SIG-M5 (cell line): ENCODE measurements around the gene ABCF3.
"Not testable (repeated sequence)": the region's sequence is repeated elsewhere in the genome, so short reads cannot be mapped to it uniquely, and the experiment has no call there.

Source experiments
- DNase-seq: peaks from one replicate; lab custom pipeline; 2025; lab: John Stamatoyannopoulos, UW

ABCF3 gene, protein sequence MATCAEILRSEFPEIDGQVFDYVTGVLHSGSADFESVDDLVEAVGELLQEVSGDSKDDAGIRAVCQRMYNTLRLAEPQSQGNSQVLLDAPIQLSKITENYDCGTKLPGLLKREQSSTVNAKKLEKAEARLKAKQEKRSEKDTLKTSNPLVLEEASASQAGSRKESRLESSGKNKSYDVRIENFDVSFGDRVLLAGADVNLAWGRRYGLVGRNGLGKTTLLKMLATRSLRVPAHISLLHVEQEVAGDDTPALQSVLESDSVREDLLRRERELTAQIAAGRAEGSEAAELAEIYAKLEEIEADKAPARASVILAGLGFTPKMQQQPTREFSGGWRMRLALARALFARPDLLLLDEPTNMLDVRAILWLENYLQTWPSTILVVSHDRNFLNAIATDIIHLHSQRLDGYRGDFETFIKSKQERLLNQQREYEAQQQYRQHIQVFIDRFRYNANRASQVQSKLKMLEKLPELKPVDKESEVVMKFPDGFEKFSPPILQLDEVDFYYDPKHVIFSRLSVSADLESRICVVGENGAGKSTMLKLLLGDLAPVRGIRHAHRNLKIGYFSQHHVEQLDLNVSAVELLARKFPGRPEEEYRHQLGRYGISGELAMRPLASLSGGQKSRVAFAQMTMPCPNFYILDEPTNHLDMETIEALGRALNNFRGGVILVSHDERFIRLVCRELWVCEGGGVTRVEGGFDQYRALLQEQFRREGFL

DNA sequence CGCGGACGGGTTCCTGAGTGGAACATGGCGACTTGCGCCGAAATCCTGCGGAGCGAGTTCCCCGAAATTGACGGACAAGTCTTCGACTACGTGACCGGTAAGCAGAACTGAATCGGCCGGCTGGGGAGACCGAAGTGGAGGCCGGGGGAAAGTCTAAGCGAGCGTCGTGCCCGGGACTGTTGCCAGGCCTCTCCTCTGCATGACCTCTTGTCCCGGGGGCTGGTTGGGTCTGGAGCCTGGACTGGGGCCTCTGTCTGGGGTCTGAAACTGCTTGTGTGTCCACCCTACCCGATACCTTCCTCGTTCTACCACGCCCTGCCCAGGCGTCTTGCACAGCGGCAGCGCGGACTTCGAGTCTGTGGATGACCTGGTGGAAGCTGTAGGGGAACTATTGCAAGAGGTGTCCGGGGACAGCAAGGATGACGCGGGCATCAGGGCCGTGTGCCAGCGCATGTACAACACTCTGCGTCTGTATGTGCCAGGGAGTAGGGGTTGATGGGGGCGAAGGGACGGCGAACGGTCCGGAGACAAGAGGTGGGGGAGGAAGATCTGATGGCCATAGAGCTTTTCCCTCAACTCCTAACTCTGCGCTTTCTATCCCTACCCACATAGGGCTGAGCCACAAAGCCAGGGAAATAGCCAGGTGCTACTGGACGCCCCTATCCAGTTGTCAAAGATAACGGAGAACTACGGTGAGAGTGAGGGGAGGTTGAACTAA lies at the start of gene ABCF3:
ABCF3 (plus strand) TSS at position 16 of the 718 bp plus-strand sequence; CDS start at position 25, 9 bp downstream.
- no peak for DNase-seq

DNA sequence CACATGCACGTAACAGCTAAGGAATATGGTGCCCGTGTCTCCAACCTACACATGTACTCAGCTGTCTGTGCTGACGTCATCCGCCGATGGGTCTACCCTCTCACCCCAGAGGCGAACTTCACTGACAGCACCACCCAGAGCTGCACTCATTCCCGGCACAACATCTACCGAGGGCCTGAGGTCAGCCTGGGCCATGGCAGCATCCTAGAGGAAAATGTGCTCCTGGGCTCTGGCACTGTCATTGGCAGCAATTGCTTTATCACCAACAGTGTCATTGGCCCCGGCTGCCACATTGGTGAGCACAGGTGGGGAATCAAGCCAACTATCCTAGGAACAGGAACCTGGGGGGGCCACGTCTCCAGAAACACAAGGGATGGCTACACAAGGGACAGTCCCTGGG lies 45.6 kb upstream of the ABCF3 start:
- DNase-seq: no peak

DNA sequence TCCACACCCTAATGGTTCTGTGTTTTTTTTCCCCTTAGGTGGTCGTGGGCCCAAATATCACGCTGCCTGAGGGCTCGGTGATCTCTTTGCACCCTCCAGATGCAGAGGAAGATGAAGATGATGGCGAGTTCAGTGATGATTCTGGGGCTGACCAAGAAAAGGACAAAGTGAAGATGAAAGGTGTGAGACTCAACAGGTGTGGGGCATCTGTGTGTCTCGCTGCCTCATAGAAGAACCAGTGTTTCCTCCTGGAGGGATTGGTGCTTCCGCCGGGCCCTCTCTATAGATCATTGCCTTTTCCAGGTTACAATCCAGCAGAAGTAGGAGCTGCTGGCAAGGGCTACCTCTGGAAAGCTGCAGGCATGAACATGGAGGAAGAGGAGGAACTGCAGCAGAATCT lies 43.8 kb upstream of the ABCF3 start:
- DNase-seq: no peak

DNA sequence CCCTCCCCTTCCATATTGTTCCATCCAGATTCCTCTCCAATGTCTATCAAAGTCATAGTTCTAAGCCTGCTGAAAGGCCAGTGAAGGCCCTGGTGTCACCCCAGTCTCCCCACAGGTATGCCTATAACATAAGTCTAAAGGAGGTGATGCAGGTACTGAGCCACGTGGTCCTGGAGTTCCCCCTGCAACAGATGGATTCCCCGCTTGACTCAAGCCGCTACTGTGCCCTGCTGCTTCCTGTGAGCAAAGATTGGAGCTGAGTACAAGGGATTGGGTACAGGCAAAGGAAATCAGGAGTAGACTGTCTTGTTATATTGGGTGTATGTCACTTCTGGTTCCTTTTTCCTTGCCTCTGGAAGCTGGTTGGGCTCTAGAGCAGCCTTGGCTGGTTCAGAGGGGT lies 42.7 kb upstream of the ABCF3 start:
- no peak for DNase-seq

- DNase-seq: no peak
Measured at GRCh38 chr3:184144505-184144904, 41.5 kb upstream of the ABCF3 start.

DNA sequence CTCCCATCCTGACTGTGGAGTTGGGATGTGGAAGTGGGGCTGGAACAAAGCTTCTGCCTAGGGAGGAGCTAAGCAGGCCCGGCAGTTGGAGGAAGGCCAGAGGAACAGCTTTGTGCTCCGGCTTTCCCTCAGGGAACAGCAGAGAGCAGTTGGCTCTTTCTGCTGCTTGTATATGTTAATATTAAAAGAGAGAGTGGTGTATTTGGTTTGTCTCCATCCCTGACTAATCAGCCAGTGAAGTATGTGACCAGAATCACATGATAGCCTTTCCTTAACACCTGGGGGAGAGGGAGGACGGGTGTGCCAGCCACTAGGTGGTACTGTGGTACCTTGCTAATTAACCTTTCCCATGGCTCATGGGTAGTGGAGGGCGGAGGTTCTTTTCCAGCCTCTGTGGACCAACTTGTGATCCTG lies 40.9 kb upstream of the ABCF3 start:
- no peak for DNase-seq

GRCh38 chr3:184145751-184146270 lies 40.2 kb upstream of the ABCF3 start:
- DNase-seq: no peak

GRCh38 chr3:184148076-184148475 lies 37.9 kb upstream of the ABCF3 start:
- no peak for DNase-seq

- DNase-seq: no peak
Measured at GRCh38 chr3:184149123-184149522, 36.9 kb upstream of the ABCF3 start.

- not testable (repeated sequence) for DNase-seq
Measured at GRCh38 chr3:184149770-184150169, 36.2 kb upstream of the ABCF3 start.

DNA sequence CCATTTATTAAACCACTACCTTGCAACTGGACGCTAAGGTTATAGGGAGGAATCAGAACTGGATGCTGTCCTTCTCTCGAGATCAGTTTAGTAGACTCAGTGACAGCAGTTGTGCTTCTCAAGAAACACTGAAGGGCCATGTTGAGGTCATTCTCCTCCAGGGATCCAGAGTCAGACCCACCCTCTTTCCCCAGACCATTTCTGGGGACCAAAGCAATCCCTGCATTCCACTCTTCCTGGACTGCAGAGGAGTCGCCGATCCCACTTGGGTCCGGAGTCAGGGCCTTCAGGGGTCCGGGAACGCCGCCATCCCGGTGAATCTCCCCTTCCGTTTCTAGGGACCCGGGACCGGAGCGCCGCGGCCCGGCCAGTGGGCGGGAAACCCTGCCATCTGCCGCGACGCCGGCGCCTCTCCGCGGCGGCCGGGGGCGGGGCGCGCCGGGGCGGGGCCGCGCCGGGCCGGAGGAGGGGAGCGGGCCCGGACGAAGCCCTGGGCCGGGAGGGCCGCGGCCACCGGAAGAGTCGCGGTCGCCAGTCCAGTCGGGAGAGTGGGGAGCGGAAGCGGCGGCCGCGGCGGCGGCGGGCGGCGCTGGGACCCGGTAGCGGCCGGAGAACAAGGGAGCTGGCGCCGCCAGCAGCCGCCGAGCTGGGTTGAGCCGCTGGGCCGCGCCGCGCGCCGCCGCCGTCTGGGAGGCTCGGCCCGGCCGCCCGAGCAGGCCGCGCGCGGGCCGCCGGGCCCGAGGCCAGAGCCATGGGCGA lies 30.9 kb upstream of the ABCF3 start, which contains the start of gene DVL3:
DVL3 (plus strand) TSS at position 493 of the 759 bp plus-strand sequence; CDS start at position 752, 259 bp downstream.
- DNase-seq: no peak

DNA sequence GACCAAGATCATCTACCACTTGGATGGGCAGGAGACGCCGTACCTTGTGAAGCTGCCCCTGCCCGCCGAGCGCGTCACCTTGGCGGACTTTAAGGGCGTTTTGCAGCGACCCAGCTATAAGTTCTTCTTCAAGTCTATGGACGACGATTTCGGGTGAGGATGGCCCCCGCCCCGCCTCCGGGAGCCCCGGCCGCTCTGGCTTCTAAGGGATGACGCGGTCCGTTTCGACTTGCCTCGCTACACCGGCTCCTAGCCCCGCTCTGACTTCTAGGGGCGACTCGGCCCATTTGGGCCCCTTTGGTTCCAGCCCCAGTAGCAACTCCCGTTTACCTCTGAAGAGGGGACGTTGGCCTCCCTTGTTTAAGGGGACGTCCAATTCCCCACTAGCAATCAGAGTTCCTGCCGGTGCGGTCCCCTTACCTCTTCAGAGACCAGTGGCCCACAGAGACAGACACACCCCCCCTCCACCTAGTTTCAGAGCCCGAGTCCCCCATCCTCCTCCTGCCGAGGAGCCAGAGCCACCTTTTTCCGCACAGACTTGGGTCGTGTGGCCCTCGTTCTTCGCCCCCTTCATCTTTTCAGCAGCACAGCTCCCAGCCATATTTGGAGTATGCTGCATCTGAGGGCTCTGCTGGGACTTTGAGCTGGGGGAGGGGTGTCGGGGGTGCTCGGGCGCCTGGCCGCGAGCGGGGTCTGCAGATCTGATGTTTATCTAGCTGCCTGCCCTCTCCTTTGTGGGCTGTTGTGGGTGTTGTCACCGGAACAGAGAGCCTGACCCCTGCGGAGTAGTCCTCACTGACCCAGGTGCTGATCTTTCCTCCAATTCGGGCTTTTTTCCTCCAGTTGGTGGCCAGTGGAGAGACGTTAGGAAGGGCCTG lies 30.1 kb upstream of the ABCF3 start:
- DNase-seq: no peak

DNA sequence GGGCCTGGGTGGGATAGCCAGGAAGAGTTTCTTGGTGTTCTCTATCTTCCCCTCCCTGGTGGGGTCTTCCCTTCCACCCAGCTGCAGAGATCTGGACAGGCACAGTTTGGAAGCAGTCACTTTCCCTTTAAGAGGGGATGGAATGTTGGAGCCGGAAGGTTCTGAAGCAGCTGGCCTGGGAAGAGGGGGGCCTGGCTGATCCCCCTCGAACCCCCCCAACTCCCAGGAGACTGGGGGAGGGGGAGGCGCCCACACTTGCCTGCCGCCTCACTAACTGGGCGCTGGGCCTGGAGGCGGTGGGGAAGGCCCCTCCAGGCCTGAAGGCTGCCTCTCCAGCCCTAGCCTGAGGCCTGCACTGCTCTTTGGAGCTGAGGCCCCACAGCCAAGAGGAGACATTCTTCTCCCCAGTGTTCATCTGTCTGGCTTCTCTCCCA lies 29.5 kb upstream of the ABCF3 start:
- DNase-seq: no peak

DNA sequence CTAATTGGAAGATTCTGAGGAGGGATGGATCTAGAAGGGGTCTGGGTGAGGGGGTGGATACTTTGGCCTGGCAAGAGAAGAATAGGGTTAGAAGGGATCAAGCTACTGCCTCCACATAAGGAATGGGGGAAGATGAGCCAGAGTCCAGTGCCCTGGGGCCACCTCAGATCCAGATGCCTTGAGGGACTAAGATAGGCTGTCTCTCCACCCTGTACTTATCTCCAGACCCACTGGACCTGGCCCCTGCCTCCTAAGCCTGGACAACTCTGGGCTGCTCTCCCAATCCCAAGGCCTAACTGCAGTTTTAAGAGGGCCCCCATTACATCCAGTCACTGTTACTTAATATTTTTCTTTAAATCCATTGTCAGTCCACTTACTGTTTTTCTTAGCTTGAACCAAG lies 28.8 kb upstream of the ABCF3 start:
- no peak for DNase-seq

DNA sequence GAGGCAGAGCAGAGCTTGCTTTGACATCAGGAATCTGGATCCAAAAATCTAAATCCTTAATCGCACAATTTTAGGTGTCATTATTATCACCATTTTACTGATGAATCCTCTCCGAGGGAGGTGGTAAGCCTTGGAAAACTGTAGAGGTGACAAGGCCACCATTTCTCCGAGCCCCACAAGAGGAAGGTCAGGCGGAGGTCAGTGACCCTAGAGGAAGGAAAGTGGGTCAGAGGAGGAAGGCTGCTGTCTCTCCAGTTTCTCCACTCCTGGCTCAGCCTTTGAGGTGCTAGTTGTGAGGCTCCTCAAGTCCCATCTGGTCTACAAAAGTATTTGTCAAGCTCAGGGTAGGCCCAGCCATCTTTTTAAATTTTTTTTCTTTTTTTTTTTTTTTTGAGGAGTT lies 27.6 kb upstream of the ABCF3 start:
- no peak for DNase-seq

DNA sequence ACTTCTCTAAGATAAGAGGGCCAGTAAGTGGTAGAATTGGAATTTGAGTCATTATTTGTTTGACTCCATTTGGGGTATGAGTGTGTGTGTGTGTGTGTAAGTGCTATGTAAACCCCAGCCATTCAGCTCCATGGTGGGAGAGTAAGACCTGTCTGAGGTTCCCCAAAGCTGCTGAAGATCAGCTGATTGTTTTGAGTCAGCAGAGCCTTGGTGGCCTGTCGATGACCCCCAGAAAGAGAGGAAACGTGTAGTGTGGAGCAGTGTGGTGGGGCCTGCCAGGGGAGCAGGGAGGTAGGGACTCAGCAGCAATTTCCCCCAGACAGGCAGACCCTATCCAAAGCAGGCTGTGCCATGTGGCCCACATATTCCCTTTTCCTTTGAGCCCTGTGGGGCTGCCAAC lies 25.5 kb upstream of the ABCF3 start:
- DNase-seq: no peak

- not testable (repeated sequence) for DNase-seq
Measured at GRCh38 chr3:184162571-184163070, 23.4 kb upstream of the ABCF3 start.

- DNase-seq: no peak
Measured at GRCh38 chr3:184164648-184165330, 21.2 kb upstream of the ABCF3 start.

GRCh38 chr3:184165543-184165942 lies 20.5 kb upstream of the ABCF3 start:
- no peak for DNase-seq

DNA sequence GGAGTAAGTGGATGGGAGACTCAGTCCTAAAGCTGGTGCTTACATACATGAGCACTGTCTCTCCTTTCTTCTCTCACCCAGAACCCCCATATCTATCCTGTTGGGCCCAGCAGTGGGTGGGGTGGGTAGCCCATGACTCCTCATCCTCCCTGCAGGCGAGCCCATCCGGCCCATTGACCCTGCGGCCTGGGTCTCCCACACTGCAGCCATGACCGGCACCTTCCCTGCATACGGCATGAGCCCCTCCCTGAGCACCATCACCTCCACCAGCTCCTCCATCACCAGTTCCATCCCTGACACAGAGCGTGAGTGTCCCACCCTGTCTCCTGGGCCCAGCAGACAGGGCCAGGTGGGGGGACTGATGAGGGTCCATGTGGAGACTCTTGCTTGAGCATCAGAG lies 19.3 kb upstream of the ABCF3 start:
- no peak for DNase-seq
